H1 (cell line): ENCODE measurements around the gene BRD1. TPM values are rescaled to one million over a fixed set of nuclear protein-coding genes. Genes with fewer than 3 reads are reported as not detected.

Experiments
- BRCA1 ChIP-seq: IDR thresholded peaks from 2 replicates; pipeline ENCODE4 v1.6.1; 2012; ENCODE audit warnings: low read depth, low read length, improper control_type of control experiment
- CBX8 ChIP-seq: fragments of 300-800, 300-1000 bp; sonication (generic); IDR thresholded peaks from 2 replicates; pipeline ENCODE4 v1.7.1; 2016; ENCODE audit warnings: low read depth, low read length, borderline replicate concordance
- CEBPB ChIP-seq: IDR thresholded peaks from 2 replicates; pipeline ENCODE4 v1.6.1; 2012; ENCODE audit warnings: low read depth, low read length
- CREB1 ChIP-seq: IDR thresholded peaks from 2 replicates; pipeline ENCODE4 v1.6.1; 2012; ENCODE audit warnings: inconsistent platforms
- CTBP2 ChIP-seq: IDR thresholded peaks from 2 replicates; pipeline ENCODE4 v1.7.0; 2011; ENCODE audit warnings: borderline replicate concordance, mild to moderate bottlenecking, moderate library complexity, mixed read lengths, low read length; ENCODE audit not compliant: insufficient read depth, insufficient read length
- FOSL1 ChIP-seq: IDR thresholded peaks from 2 replicates; pipeline ENCODE4 v1.6.1; 2011; ENCODE audit warnings: mild to moderate bottlenecking, low read depth, low read length, moderate library complexity; ENCODE audit not compliant: insufficient read depth
- GABPA ChIP-seq: IDR thresholded peaks from 2 replicates; pipeline ENCODE4 v1.6.1; 2011; ENCODE audit warnings: mild to moderate bottlenecking, low read length, moderate library complexity, borderline replicate concordance; ENCODE audit not compliant: insufficient read depth
- GTF2F1 ChIP-seq: IDR thresholded peaks from 2 replicates; pipeline ENCODE4 v1.6.1; 2012; ENCODE audit warnings: low read depth, low read length, improper control_type of control experiment, borderline replicate concordance
- HDAC2 ChIP-seq, 2 experiments: fragments of 300-600 bp in 1 of 2; sonication (generic) in 1 of 2; IDR thresholded peaks; 2 replicates each; pipeline ENCODE4 v1.6.1; 2011 to 2012; ENCODE audit warnings: low read depth in 2 of 2, low read length in 2 of 2, mild to moderate bottlenecking in 2 of 2, moderate library complexity in 2 of 2, borderline replicate concordance in 1 of 2, inconsistent platforms in 1 of 2
- HDAC6 ChIP-seq: IDR thresholded peaks from one replicate; pipeline ENCODE4 v1.7.1; 2012; ENCODE audit warnings: low read depth, mild to moderate bottlenecking, inconsistent platforms, low read length, moderate library complexity
- KDM1A ChIP-seq: fragments of 200-600, 300-600 bp; sonication (generic); IDR thresholded peaks from 2 replicates; pipeline ENCODE4 v1.7.1; 2016; ENCODE audit warnings: mild to moderate bottlenecking, low read length, borderline replicate concordance
- MAFK ChIP-seq: IDR thresholded peaks from 2 replicates; pipeline ENCODE4 v1.6.1; 2012; ENCODE audit warnings: low read depth, mild to moderate bottlenecking, improper control_type of control experiment, low read length
- NRF1 ChIP-seq: IDR thresholded peaks from 2 replicates; pipeline ENCODE4 v1.6.1; 2011; ENCODE audit warnings: mild to moderate bottlenecking, low read depth, low read length, improper control_type of control experiment
- POLR2A ChIP-seq, 2 experiments: IDR thresholded peaks; 1 replicate in 1 of 2; 2 replicates in 1 of 2; pipeline ENCODE4 v1.6.1; 2011; ENCODE audit warnings: low read depth in 2 of 2, low read length in 2 of 2, mild to moderate bottlenecking in 2 of 2; ENCODE audit errors: control extremely low read depth in 1 of 2
- RAD21 ChIP-seq, 2 experiments: IDR thresholded peaks in 1 of 2; conservative IDR thresholded peaks in 1 of 2; 2 replicates each; pipeline ENCODE4 v1.6.1; 2011; ENCODE audit warnings: low read depth in 2 of 2, low read length in 2 of 2, improper control_type of control experiment in 1 of 2, inconsistent platforms in 1 of 2, mild to moderate bottlenecking in 1 of 2, moderate library complexity in 1 of 2
- SIX5 ChIP-seq: IDR thresholded peaks from 2 replicates; pipeline ENCODE4 v1.6.1; 2011; ENCODE audit warnings: mild to moderate bottlenecking, low read depth, low read length
- TAF1 ChIP-seq: IDR thresholded peaks from 2 replicates; pipeline ENCODE4 v1.6.1; 2011; ENCODE audit warnings: mild to moderate bottlenecking, low read depth, low read length
- TCF12 ChIP-seq: IDR thresholded peaks from 2 replicates; pipeline ENCODE4 v1.6.1; 2011; ENCODE audit warnings: low read depth, mild to moderate bottlenecking, low read length
- YY1 ChIP-seq: IDR thresholded peaks from 2 replicates; pipeline ENCODE4 v1.6.1; 2011; ENCODE audit warnings: low read depth, mild to moderate bottlenecking, low read length
- polyA plus RNA-seq, 7 experiments: library from polyadenylated mRNA; depleted of rRNA in 3 of 7; stranded (reverse) in 5 of 7; unstranded in 2 of 7; fragments of >200 nt in 5 of 7; fragments of 200-250 nt in 2 of 7; gene quantifications; 1 replicate in 5 of 7; 2 replicates in 1 of 7; 4 replicates in 1 of 7; pipeline versions ENCODE4 v1.2.1 to v1.2.3, GENCODE V29; 2011 to 2013; ENCODE audit warnings: missing spikeins in 2 of 7, mixed read lengths in 2 of 7
- total RNA-seq: library from RNA; stranded (reverse); fragmentation: NEBNext Ultra II Directional; extraction: Animal tissue kit (Norgen Biotek cat#: 25700); gene quantifications from 2 replicates; pipeline ENCODE4 v1.2.1, GENCODE V29; 2021

BRD1 gene
- total and polyA plus RNA-seq, 2 of the 8 experiments (the other 6 are each of a cell fraction or from before 2014, with no cell fraction given): 6.8 to 34.0 TPM

DNA sequence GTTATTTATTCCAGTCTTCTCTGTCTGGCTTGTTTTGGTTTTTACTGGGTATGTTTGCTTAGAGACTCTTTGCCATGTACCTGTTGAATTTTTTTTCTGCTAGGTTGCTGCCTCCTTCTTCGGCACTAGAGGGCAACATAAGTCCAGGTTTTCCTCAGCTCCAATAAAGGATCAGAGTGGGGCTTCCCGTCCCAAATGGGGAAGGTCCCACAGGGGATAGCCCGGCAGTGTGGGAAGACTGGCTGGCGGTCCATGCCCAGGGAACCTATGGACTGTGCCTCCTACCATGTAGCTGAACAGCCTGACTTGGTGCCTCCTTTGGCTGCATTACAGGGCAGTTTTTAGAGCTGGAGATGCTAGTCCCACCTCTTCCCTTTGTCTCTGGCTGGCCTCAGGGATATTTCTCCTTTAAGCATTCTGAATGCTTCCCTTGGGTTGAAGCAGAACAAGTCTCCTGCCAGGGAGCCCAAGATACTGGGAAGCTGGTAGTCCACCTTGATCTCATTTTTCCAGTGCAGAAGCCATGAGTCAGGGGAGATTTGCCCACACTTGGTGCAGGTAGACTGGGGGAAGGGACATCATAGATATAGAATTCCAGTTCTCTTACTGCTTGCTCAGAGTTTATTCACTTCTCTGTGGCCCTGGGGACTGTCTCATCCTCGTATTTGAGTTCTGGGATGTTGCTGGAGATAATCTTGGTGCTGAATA lies 60.2 kb downstream of the BRD1 start (continued):
- TF ChIP-seq CTBP2: no peak
- 0 out of 2 replicates have a peak, but pooled peaks have one; percentile 35 for TF ChIP-seq KDM1A
- TF ChIP-seq MAFK: no peak
- no peak for TF ChIP-seq SIX5
- TF ChIP-seq HDAC6: no peak
- TF ChIP-seq RAD21 (IDR thresholded peaks at IDR 0.05 in 1 of 2, conservative IDR thresholded peaks at IDR 0.05 in 1 of 2; ENCODE audit: low read depth in 2 of 2, low read length in 2 of 2): peak; percentile 94
- TF ChIP-seq FOSL1: no peak
- no peak for TF ChIP-seq NRF1
- no peak for TF ChIP-seq CEBPB
- no peak for TF ChIP-seq CREB1
- no peak for TF ChIP-seq GTF2F1
- no peak for TF ChIP-seq YY1
- no peak for TF ChIP-seq CBX8
- TF ChIP-seq POLR2A (IDR thresholded peaks at IDR 0.05; ENCODE audit: control extremely low read depth in 1 of 2, low read depth in 2 of 2, low read length in 2 of 2): no peak
- TF ChIP-seq HDAC2 (IDR thresholded peaks at IDR 0.05; ENCODE audit: borderline replicate concordance in 1 of 2, low read depth in 2 of 2, low read length in 2 of 2): no peak
- TF ChIP-seq TCF12: no peak
- TF ChIP-seq TAF1: no peak
- no peak for TF ChIP-seq BRCA1
- peak; percentile 74; the same call in 1 of the 2 replicates for TF ChIP-seq GABPA
